H1 (cell line): ENCODE data around the gene KLK12. TPM values are rescaled to one million over a fixed set of nuclear protein-coding genes. Genes with fewer than 3 reads are reported as not detected.

ENCODE experiments used
- CTCF ChIA-PET: fragments of 300-600 bp; sonication (Branson Sonifier 250); formaldehyde crosslinking; loops from one replicate; lab custom pipeline; 2021; ENCODE audit not compliant: partially characterized antibody; lab: Charles Lee
- POLR2A ChIA-PET: fragments of 300-600 bp; sonication (Branson Sonifier 250); formaldehyde crosslinking; loops from one replicate; lab custom pipeline; 2021; ENCODE audit warnings: inconsistent platforms; ENCODE audit not compliant: partially characterized antibody; lab: Charles Lee
- DNase-seq, 2 experiments: peaks; one replicate each; pipeline versions ENCODE4 v3.0.0 to v3.0.0-alpha.2; 2010 to 2022; ENCODE audit warnings: low spot score in 2 of 2, low read depth in 1 of 2, mixed read lengths in 1 of 2
- FAIRE-seq: peaks from 2 replicates; lab custom pipeline; 2011; peaks lifted over from hg19 to GRCh38; lab: Jason Lieb, UNC
- H2AFZ ChIP-seq: 2 replicates; pipeline ENCODE4 v1.8.1; 2012; ENCODE audit warnings: low read length, inconsistent platforms
- H2AK5ac ChIP-seq: 2 replicates; pipeline ENCODE4 v1.6.1; 2013; ENCODE audit warnings: low read depth, low read length
- H2BK120ac ChIP-seq: replicated peaks from 2 replicates; pipeline ENCODE3; 2013; ENCODE audit warnings: low read depth, low read length, inconsistent platforms
- H2BK12ac ChIP-seq: 2 replicates; pipeline ENCODE4 v1.6.1; 2013; ENCODE audit warnings: low read depth, low read length
- H2BK15ac ChIP-seq: 2 replicates; pipeline ENCODE4 v1.6.1; 2013; ENCODE audit warnings: low read length
- H2BK20ac ChIP-seq: 2 replicates; pipeline ENCODE4 v1.6.1; 2013; ENCODE audit warnings: low read length
- H2BK5ac ChIP-seq: 2 replicates; pipeline ENCODE4 v1.6.1; 2013; ENCODE audit warnings: low read depth, low read length
- H3K14ac ChIP-seq: 2 replicates; pipeline ENCODE4 v1.6.1; 2013; ENCODE audit warnings: inconsistent platforms; ENCODE audit not compliant: insufficient read length
- H3K18ac ChIP-seq: 2 replicates; pipeline ENCODE4 v1.6.1; 2013; ENCODE audit warnings: low read length; ENCODE audit errors: extremely low read depth
- H3K23ac ChIP-seq: 2 replicates; pipeline ENCODE4 v1.6.1; 2013; ENCODE audit warnings: inconsistent platforms; ENCODE audit not compliant: insufficient read length
- H3K23me2 ChIP-seq: 2 replicates; pipeline ENCODE4 v1.6.1; 2013; ENCODE audit warnings: low read depth, low read length
- H3K27ac ChIP-seq: 2 replicates; pipeline ENCODE4 v1.6.1; 2011; ENCODE audit warnings: low read depth, low read length, inconsistent platforms
- H3K27me3 ChIP-seq, 4 experiments: replicated peaks in 1 of 4; 1 replicate in 1 of 4; 2 replicates in 3 of 4; pipeline versions ENCODE4 v1.6.1 to v1.8.1; 2011 to 2013; ENCODE audit warnings: low read length in 3 of 4, mild to moderate bottlenecking in 3 of 4, inconsistent platforms in 2 of 4, mixed read lengths in 2 of 4, moderate library complexity in 1 of 4; ENCODE audit not compliant: control insufficient read depth in 3 of 4, insufficient read depth in 3 of 4; ENCODE audit errors: extremely low read depth in 1 of 4
- H3K36me3 ChIP-seq, 4 experiments: 2 replicates each; pipeline versions ENCODE4 v1.6.1 to v1.8.1; 2011 to 2013; ENCODE audit warnings: mild to moderate bottlenecking in 4 of 4, low read length in 3 of 4, moderate library complexity in 2 of 4, control low read depth in 1 of 4, inconsistent platforms in 1 of 4; ENCODE audit not compliant: insufficient read depth in 4 of 4, control insufficient read depth in 2 of 4
- H3K4ac ChIP-seq: replicated peaks from 2 replicates; pipeline ENCODE3; 2013; ENCODE audit warnings: low read length, low read depth, mixed read lengths, inconsistent platforms; ENCODE audit not compliant: insufficient read length
- H3K4me1 ChIP-seq, 4 experiments: replicated peaks in 1 of 4; 1 replicate in 1 of 4; 2 replicates in 3 of 4; pipeline versions ENCODE4 v1.6.1 to v1.8.1; 2011 to 2013; ENCODE audit warnings: low read length in 3 of 4, inconsistent platforms in 2 of 4, mixed read lengths in 1 of 4; ENCODE audit not compliant: insufficient read depth in 4 of 4, control insufficient read depth in 3 of 4
- H3K4me2 ChIP-seq, 2 experiments: 2 replicates each; pipeline versions ENCODE4 v1.6.1 to v1.8.1; 2011 to 2013; ENCODE audit warnings: low read depth in 2 of 2, low read length in 2 of 2, control low read depth in 1 of 2, inconsistent platforms in 1 of 2, mild to moderate bottlenecking in 1 of 2; ENCODE audit not compliant: insufficient read depth in 1 of 2
- H3K4me3 ChIP-seq, 4 experiments: fragments of 200-600, 300-600 bp in 1 of 4; sonication (generic), shearing (Covaris generic), sonication (Bioruptor Twin) in 1 of 4; 2 replicates each; pipeline versions ENCODE4 v1.5.1 to v1.8.1; 2011 to 2016; ENCODE audit warnings: low read length in 4 of 4, low read depth in 3 of 4, control low read depth in 2 of 4, inconsistent platforms in 2 of 4, mild to moderate bottlenecking in 2 of 4, mixed read lengths in 1 of 4, moderate library complexity in 1 of 4; ENCODE audit not compliant: insufficient read depth in 2 of 4; ENCODE audit errors: extremely low read depth in 1 of 4
- H3K56ac ChIP-seq: replicated peaks from 2 replicates; pipeline ENCODE3; 2013; ENCODE audit warnings: low read depth, mild to moderate bottlenecking, mixed read lengths, low read length, inconsistent platforms; ENCODE audit not compliant: insufficient read length
- H3K79me1 ChIP-seq: 2 replicates; pipeline ENCODE4 v1.6.1; 2013; ENCODE audit warnings: low read depth, low read length, control low read depth
- H3K79me2 ChIP-seq, 2 experiments: 2 replicates each; pipeline versions ENCODE4 v1.6.1 to v1.8.1; 2012 to 2013; ENCODE audit warnings: low read length in 2 of 2, mild to moderate bottlenecking in 2 of 2, inconsistent platforms in 1 of 2; ENCODE audit not compliant: insufficient read depth in 2 of 2, control insufficient read depth in 1 of 2
- H3K9ac ChIP-seq, 4 experiments: replicated peaks in 1 of 4; 1 replicate in 1 of 4; 2 replicates in 3 of 4; pipeline versions ENCODE4 v1.6.1 to v1.8.1; 2011 to 2013; ENCODE audit warnings: low read depth in 3 of 4, low read length in 3 of 4, control low read depth in 2 of 4, mild to moderate bottlenecking in 2 of 4, moderate library complexity in 2 of 4, inconsistent platforms in 1 of 4; ENCODE audit errors: extremely low read depth in 1 of 4
- H3K9me3 ChIP-seq, 2 experiments: 2 replicates each; pipeline versions ENCODE4 v1.6.1 to v1.8.1; 2012 to 2013; ENCODE audit warnings: mild to moderate bottlenecking in 2 of 2, moderate library complexity in 2 of 2, control low read depth in 1 of 2, inconsistent platforms in 1 of 2, low read depth in 1 of 2, low read length in 1 of 2, mixed read lengths in 1 of 2; ENCODE audit not compliant: insufficient read depth in 2 of 2
- H4K20me1 ChIP-seq, 2 experiments: replicated peaks in 1 of 2; 2 replicates each; pipeline versions ENCODE3 to v1.8.1; 2011 to 2013; ENCODE audit warnings: inconsistent platforms in 2 of 2, low read length in 2 of 2, mild to moderate bottlenecking in 1 of 2; ENCODE audit not compliant: insufficient read depth in 2 of 2, control insufficient read depth in 1 of 2
- H4K5ac ChIP-seq: 2 replicates; pipeline ENCODE4 v1.6.1; 2013; ENCODE audit warnings: low read length, low read depth, mixed read lengths, inconsistent platforms; ENCODE audit not compliant: insufficient read length
- H4K8ac ChIP-seq: 2 replicates; pipeline ENCODE4 v1.8.0; 2013; ENCODE audit warnings: mild to moderate bottlenecking, moderate library complexity, low read length, inconsistent platforms; ENCODE audit not compliant: insufficient read depth; ENCODE audit errors: extremely low read depth
- H4K91ac ChIP-seq: replicated peaks from 2 replicates; pipeline ENCODE3; 2013; ENCODE audit warnings: low read length, mixed read lengths, inconsistent platforms; ENCODE audit not compliant: insufficient read length
- GABPA ChIP-seq: IDR thresholded peaks from 2 replicates; pipeline ENCODE4 v1.6.1; 2011; ENCODE audit warnings: mild to moderate bottlenecking, low read length, moderate library complexity, borderline replicate concordance; ENCODE audit not compliant: insufficient read depth
- SIX5 ChIP-seq: IDR thresholded peaks from 2 replicates; pipeline ENCODE4 v1.6.1; 2011; ENCODE audit warnings: mild to moderate bottlenecking, low read depth, low read length
- WGBS, 2 experiments: shearing (Covaris generic) in 1 of 2; methylation state at CpG; one replicate each; pipeline versions ENCODE4 v1.1.6 to v1.1.7; 2013 to 2015; ENCODE audit warnings: low lambda C conversion rate in 2 of 2, mixed read lengths in 2 of 2, inconsistent platforms in 1 of 2, low coverage in 1 of 2, missing lambda C conversion rate in 1 of 2; ENCODE audit not compliant: insufficient replicate concordance in 2 of 2, insufficient coverage in 1 of 2, insufficient read length in 1 of 2; ENCODE audit errors: extremely low coverage in 1 of 2, missing lambda C conversion rate in 1 of 2; 5-methylcytosine and 5-hydroxymethylcytosine counted together
- polyA plus RNA-seq, 7 experiments: library from polyadenylated mRNA; depleted of rRNA in 3 of 7; stranded (reverse) in 5 of 7; unstranded in 2 of 7; fragments of >200 nt in 5 of 7; fragments of 200-250 nt in 2 of 7; gene quantifications; 1 replicate in 5 of 7; 2 replicates in 1 of 7; 4 replicates in 1 of 7; pipeline versions ENCODE4 v1.2.1 to v1.2.3, GENCODE V29; 2011 to 2013; ENCODE audit warnings: missing spikeins in 2 of 7, mixed read lengths in 2 of 7
- total RNA-seq: library from RNA; stranded (reverse); fragmentation: NEBNext Ultra II Directional; extraction: Animal tissue kit (Norgen Biotek cat#: 25700); gene quantifications from 2 replicates; pipeline ENCODE4 v1.2.1, GENCODE V29; 2021

Gene KLK12
- total and polyA plus RNA-seq, 2 of the 8 experiments (the other 6 are each of a cell fraction or from before 2014, with no cell fraction given), result 0.24 TPM; not detected in 1

DNA sequence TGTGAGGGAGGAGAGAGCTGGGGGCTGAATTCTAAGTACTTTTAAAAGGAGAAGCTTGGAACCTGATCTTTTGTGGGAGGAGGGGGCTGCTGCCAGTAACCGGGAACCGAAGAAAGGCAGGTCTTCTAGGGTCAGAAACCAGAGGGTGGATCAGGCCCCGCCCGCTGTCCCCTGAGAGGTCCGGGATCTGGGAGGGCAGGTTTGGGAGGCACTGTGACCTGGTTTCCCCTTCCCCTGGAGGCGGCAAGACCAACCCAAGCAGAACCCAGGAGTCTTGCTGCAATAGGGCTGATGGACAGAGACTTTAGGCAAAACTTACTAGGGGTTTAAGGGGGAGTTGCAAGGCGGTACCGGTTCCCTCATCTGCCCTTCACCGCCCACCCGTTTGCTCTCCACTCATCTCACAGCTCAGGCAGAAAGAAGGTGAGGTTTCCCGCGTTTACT, 32.7 kb downstream of the KLK12 start:
- 0 out of 2 replicates have a peak overlapping the region, but pooled peaks have one; percentile 66 for H2BK5ac ChIP-seq
- H3K18ac ChIP-seq, result 0 out of 2 replicates have a peak overlapping the region, but pooled peaks have one; percentile 32
- H3K4me2 ChIP-seq, result peak overlapping the region in 1 of 2 experiments; percentile 71; a peak in 3 of 4 replicates
- H3K4me1 ChIP-seq, result peaks cover 0 to 20% (median 6%) of the 10 kb centered on the region in 4 experiments; a peak in 6 of 7 replicates
- H4K5ac ChIP-seq, result no peak overlapping the region
- H4K91ac ChIP-seq, result no peak overlapping the region
- H2BK20ac ChIP-seq, result peak overlapping the region; percentile 15; the same call in 1 of the 2 replicates
- H3K27me3 ChIP-seq, result no peaks in the 10 kb centered on the region; a peak in 1 of 7 replicates
- H3K9ac ChIP-seq, result no peak overlapping the region
- WGBS, 2 experiments, result 68% methylated on average over 10 of the region's 12 CpGs; no CpG with 5 or more reads in 1 of the 2 experiments
- POLR2A ChIA-PET, result interaction anchor here (0.8 to 1.8 kb wide), 3 partner anchors 15 to 28 kb away, joined by 3 to 7 read pairs (median 4); no protein-coding TSS in a partner anchor
- no peaks in the 10 kb centered on the region for H3K36me3 ChIP-seq
- H2BK15ac ChIP-seq, result peak overlapping the region; percentile 61; the same call in 1 of the 2 replicates
- H4K8ac ChIP-seq, result no peak overlapping the region
- no peaks in the 10 kb centered on the region for H4K20me1 ChIP-seq
- DNase-seq (no peak), FAIRE-seq (no peak)
- no peak overlapping the region for H3K4ac ChIP-seq
- H3K56ac ChIP-seq, result no peak overlapping the region
- no peak overlapping the region for H2BK120ac ChIP-seq
- H3K79me1 ChIP-seq, result no peaks in the 10 kb centered on the region
- TF ChIP-seq GABPA (no peak), SIX5 (no peak)
- H2AK5ac ChIP-seq, result no peak overlapping the region
- peak overlapping the region; percentile 92; the same call in 1 of the 2 replicates for H2BK12ac ChIP-seq
- CTCF ChIA-PET, result interaction anchor here (0.6 to 3.7 kb wide), 11 partner anchors 10 to 96 kb away, joined by 3 to 18 read pairs (median 4); no protein-coding TSS in a partner anchor
- no peaks in the 10 kb centered on the region for H3K79me2 ChIP-seq
- 0 out of 2 replicates have a peak overlapping the region, but pooled peaks have one; percentile 6 for H3K27ac ChIP-seq
- H3K9me3 ChIP-seq, result no peaks in the 10 kb centered on the region
- no peak overlapping the region for H3K14ac ChIP-seq
- H2AFZ ChIP-seq, result no peak overlapping the region
- peak overlapping the region in 2 of 4 experiments; percentile 8 to 29; a peak in 3 of 8 replicates for H3K4me3 ChIP-seq
- no peak overlapping the region for H3K23ac ChIP-seq
- H3K23me2 ChIP-seq, result no peaks in the 10 kb centered on the region
